ENCODE results near the gene PPP2R2C. TPM values are rescaled to one million over a fixed set of nuclear protein-coding genes. Genes with fewer than 3 reads are reported as not detected.

Gene PPP2R2C
- total RNA-seq, 2 experiments from 2014 or later: not detected

DNA sequence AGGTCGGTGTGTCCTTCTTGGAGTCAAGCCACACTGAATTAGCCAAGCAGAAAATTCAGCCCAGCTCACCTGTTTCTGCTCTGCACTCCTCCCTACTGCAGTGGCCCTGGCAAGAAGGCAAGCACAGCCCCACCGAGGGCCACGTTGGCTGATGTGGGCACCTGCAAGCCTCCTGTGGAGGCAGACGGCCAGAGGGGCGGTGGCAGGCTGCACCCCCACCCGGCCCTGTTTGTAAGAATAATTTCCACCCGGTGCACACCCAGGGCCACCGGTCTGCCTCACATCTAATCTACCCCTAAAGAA, 18.8 kb downstream of the PPP2R2C start:
- ChIA-PET CTCF (no interaction called here), POLR2A (no interaction called here)
- no peaks in the 10 kb centered on the region for H3K4me1 Mint-ChIP-seq
- no peak for DNase-seq
- no peaks in the 10 kb centered on the region for H3K9me3 Mint-ChIP-seq
- no peak overlapping the region for H3K27ac Mint-ChIP-seq
- no peaks in the 10 kb centered on the region for H3K36me3 Mint-ChIP-seq (ENCODE audit: low read depth)
- H3K4me3 Mint-ChIP-seq: no peak overlapping the region
- peaks cover 9% of the 10 kb centered on the region for H3K27me3 Mint-ChIP-seq

DNA sequence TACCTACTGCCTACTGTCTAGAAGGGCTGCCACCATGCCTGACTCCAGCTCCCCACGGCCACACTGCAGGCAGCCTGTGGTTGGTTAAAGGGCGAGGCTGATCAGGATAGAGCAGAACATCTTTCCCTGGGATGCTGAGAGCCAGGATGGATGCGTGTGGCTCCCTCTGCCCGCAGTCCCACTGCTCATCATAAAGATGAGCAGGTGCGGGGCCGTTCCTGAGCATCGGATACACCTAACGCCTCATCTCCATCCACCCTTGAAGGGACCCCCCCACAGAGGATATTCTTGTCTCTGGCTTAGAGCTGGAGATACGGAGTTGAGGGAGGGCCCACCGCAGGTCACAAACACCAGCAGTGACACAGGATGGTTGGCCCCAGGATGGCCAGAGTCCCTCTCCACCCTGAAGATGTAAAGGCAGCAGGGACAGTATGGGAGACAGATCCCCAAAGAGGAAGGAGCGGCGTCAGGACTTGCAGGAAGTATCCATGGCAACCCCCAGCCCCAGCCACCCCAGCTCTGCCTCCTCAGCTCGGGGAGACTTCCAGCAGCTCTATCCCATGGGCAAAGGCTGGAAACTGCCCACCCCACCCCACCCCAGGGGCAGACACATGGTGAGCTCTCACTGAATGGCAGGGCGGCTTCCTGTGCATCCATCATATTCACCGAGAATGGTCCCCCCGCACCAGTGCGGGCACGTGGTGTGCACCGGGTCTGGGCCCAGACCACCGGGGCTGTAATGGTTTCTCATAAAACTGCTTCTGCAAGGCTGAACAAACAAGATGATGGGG, 19.3 kb downstream of the PPP2R2C start:
- Mint-ChIP-seq H3K4me3 (no peak overlapping the region), H3K36me3 (ENCODE audit: low read depth) (no peaks in the 10 kb centered on the region), H3K9me3 (no peaks in the 10 kb centered on the region), H3K4me1 (no peaks in the 10 kb centered on the region), H3K27ac (no peak overlapping the region), H3K27me3 (peaks cover 5% of the 10 kb centered on the region)
- DNase-seq: no peak
- POLR2A ChIA-PET: no interaction called here
- CTCF ChIA-PET: no interaction called here

DNA sequence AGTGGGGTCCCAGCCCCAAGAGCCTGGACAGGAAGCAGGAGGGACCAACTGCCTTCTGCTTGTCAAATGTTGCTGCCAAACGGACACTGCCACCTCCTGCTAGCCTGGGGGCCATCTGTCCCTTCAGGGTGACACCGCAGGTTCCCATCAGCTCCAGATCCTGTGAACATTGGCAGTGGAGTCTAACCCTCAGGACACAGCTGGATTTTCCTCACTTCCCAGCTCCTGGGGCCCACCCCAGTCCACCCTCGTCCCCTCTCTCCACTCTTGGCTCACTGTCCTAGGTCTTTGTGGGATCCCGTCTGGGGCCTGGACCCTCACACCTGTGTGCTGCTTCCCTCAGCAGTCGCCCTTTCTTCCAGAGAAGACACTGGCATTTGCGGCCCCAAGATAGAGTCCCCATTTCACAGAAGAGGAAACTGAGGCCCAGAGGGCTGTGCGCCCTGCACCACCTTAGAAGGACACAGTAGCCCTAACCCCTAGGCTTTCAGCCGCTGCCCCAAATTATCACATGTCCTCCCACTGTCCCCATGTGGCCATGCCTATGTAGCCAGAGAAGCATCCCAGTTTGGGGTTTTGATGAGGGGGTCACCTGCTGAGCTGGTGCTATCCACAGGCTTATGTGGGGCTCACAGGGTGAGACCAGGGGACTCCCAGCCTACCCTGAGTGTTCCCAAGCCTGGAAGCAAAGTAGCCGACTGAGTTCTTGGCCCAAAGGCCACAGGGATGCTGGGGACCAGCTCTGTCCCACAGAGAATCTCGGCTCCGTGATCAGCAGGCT, 20.1 kb downstream of the PPP2R2C start:
- POLR2A ChIA-PET: no interaction called here
- Mint-ChIP-seq H3K4me3 (no peak overlapping the region), H3K36me3 (ENCODE audit: low read depth) (no peaks in the 10 kb centered on the region), H3K9me3 (no peaks in the 10 kb centered on the region), H3K4me1 (peaks cover 2% of the 10 kb centered on the region), H3K27me3 (peaks cover 1% of the 10 kb centered on the region), H3K27ac (no peak overlapping the region)
- CTCF ChIA-PET: no interaction called here
- DNase-seq: no peak

DNA sequence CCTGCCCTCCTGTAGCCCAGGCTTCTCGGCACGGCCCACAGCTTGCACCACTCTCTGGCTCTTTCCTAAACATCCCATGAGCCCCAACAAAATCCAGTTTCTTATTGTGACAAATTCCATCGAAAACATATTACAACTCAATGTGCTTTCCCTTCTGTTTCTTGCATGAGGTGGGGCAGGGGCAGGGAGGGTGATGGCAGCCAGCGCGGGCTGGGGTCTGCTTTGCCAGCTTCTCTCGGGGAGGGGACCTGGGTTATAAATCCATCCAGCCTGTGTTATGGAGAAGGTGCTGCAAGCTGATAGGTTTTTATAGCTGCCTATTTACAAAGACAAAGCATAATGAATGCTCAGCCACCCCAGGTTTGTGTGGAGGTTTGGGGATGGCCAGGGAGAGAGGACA, 21.1 kb downstream of the PPP2R2C start:
- Mint-ChIP-seq H3K27ac (no peak overlapping the region), H3K9me3 (no peaks in the 10 kb centered on the region), H3K4me3 (no peak overlapping the region), H3K36me3 (ENCODE audit: low read depth) (no peaks in the 10 kb centered on the region), H3K4me1 (peaks cover 5% of the 10 kb centered on the region), H3K27me3 (peaks cover 1% of the 10 kb centered on the region)
- DNase-seq: no peak
- POLR2A ChIA-PET: no interaction called here
- CTCF ChIA-PET: no interaction called here

DNA sequence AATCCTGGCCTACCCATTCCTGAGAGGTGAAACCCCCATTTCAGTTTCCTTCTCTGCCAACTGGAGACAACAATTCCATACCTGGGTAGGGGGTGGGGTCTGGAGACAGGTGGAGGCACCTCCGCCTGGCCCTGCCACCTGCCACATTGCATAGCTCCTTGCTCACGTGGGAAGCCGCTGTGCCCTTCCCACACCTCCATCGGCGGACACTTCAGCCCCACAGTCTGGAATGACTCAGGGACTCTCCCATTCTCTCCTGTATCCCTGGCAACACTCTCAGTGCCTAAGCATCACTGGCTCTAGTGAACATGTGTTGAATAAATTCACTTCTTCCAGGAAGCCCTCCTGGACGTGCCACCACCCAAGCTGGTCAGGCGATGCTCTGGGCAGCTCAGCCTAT, 21.7 kb downstream of the PPP2R2C start:
- Mint-ChIP-seq H3K27me3 (peaks cover 5% of the 10 kb centered on the region), H3K4me1 (peaks cover 7% of the 10 kb centered on the region), H3K9me3 (no peaks in the 10 kb centered on the region), H3K4me3 (no peak overlapping the region), H3K36me3 (ENCODE audit: low read depth) (no peaks in the 10 kb centered on the region), H3K27ac (no peak overlapping the region)
- ChIA-PET CTCF (no interaction called here), POLR2A (no interaction called here)
- no peak for DNase-seq

DNA sequence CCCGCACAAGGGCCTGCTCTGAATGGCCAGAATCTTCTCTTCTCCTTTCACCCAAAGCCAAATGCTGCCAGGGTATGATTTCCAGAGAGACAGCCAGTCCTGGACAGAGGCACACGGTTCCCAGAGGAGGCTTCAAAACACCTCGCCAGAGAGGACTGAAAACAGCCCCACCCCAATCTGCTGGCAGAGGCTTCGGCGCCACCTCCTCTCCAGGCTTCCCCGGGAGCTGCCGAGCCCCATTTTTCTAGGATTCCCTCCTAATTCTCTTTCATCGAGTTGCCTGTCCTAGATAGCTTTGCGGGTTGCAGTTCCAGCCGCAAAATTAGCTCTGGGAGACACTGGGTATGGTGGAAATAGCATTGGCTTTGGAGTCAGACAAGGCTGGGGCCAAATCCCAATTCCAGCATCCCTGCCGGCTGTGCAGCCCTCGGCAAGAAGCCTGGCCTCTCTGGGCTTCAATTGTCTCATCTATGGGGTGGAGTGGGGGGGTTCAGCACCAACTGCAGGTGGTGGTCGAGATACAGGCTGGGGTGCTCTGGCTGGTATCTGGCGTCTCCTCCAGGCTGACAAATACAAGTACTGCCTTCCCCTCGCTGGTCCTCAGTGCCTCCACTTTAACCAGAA, 22.6 kb downstream of the PPP2R2C start:
- POLR2A ChIA-PET: no interaction called here
- no peak for DNase-seq
- no peak overlapping the region for H3K4me3 Mint-ChIP-seq
- no peak overlapping the region for H3K27ac Mint-ChIP-seq
- peaks cover 4% of the 10 kb centered on the region for H3K27me3 Mint-ChIP-seq
- CTCF ChIA-PET: no interaction called here
- H3K36me3 Mint-ChIP-seq (ENCODE audit: low read depth): no peaks in the 10 kb centered on the region
- no peaks in the 10 kb centered on the region for H3K9me3 Mint-ChIP-seq
- H3K4me1 Mint-ChIP-seq: peaks cover 10% of the 10 kb centered on the region

DNA sequence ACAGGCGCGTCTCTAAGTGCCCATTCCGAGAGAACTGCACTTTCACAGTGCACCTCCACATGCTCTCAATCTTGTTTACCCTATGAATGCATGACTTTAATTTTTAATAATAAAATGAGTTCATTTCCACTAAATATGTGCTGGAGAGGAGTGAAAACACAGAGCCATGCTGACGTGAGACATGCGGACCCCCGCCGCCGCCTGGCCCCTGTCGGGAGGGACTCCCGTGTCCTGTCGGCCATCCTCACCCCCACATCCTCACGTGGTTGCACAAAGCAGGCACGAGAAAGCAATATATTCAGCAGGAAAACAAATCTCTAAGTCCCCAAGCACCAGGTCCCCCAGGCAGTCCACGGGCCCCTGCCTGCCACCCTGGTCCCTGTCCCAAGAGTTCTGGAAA, 23.1 kb downstream of the PPP2R2C start:
- Mint-ChIP-seq H3K9me3 (no peaks in the 10 kb centered on the region), H3K27me3 (peaks cover 4% of the 10 kb centered on the region), H3K4me3 (no peak overlapping the region), H3K36me3 (ENCODE audit: low read depth) (no peaks in the 10 kb centered on the region), H3K27ac (no peak overlapping the region), H3K4me1 (peaks cover 13% of the 10 kb centered on the region)
- CTCF ChIA-PET: no interaction called here
- POLR2A ChIA-PET: no interaction called here
- no peak for DNase-seq

DNA sequence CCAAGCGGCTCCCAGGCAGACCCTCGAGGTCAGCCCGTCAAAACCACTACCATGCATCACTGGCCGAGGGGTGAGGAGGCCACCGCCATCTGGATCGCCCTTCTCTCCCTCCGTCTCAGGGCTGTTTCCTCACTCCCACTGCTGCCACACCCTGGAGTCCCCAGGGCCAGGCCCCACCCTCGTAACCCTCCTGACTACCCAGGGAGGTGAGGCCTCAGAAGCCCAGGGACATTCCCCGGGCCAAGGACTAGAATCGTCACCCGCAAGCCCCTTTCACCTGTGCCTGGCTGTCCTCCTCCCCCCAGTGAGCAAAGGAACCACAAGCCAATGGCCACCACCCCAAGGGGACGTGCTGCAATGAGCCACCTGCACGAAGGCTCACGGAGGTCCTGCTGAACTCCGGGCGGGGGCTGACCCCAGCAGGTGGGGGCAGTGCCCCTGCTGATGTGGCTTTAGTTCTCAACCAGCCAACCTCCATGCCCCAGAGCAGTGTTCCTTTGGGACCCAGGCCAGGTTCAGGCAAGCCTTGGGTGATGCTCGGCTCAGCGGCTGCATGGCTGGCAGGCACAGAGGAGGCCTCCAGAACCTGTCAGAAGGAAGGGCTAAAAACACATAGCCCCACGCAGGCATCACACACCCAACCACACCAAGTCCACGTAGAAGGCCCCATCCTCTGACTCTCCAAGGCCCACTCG, 23.8 kb downstream of the PPP2R2C start:
- Mint-ChIP-seq H3K9me3 (no peaks in the 10 kb centered on the region), H3K4me1 (peaks cover 19% of the 10 kb centered on the region), H3K36me3 (ENCODE audit: low read depth) (no peaks in the 10 kb centered on the region), H3K4me3 (no peak overlapping the region), H3K27ac (no peak overlapping the region), H3K27me3 (peaks cover 4% of the 10 kb centered on the region)
- CTCF ChIA-PET: no interaction called here
- no peak for DNase-seq
- POLR2A ChIA-PET: no interaction called here

DNA sequence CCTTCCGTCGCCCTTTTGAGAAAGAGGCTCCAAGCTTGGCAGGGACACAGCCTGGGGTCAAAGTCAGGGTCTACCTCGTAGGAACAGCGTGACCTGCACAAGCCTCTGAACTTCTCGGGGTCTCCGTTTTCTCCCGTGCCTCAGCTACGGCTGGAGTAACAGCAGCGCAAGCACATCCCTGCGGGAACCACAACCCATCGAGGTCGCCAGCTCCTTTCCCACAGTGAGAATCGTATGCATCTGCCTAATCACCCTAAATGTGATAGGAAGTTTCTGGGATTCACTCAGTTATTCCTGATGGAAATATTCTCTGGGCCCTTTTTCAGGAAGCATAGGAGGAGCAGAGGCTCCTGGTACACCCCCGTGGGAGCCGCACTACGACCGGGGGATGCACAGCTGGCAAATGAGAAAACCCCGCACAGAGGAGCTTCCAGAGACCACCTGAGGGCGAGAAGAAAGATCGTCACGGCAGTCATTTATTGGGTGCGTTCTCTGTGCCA, 24.7 kb downstream of the PPP2R2C start:
- CTCF ChIA-PET: no interaction called here
- Mint-ChIP-seq H3K36me3 (ENCODE audit: low read depth) (no peaks in the 10 kb centered on the region), H3K9me3 (no peaks in the 10 kb centered on the region), H3K27me3 (peaks cover 4% of the 10 kb centered on the region), H3K27ac (no peak overlapping the region), H3K4me1 (peaks cover 28% of the 10 kb centered on the region), H3K4me3 (no peak overlapping the region)
- DNase-seq: no peak
- POLR2A ChIA-PET: no interaction called here

DNA sequence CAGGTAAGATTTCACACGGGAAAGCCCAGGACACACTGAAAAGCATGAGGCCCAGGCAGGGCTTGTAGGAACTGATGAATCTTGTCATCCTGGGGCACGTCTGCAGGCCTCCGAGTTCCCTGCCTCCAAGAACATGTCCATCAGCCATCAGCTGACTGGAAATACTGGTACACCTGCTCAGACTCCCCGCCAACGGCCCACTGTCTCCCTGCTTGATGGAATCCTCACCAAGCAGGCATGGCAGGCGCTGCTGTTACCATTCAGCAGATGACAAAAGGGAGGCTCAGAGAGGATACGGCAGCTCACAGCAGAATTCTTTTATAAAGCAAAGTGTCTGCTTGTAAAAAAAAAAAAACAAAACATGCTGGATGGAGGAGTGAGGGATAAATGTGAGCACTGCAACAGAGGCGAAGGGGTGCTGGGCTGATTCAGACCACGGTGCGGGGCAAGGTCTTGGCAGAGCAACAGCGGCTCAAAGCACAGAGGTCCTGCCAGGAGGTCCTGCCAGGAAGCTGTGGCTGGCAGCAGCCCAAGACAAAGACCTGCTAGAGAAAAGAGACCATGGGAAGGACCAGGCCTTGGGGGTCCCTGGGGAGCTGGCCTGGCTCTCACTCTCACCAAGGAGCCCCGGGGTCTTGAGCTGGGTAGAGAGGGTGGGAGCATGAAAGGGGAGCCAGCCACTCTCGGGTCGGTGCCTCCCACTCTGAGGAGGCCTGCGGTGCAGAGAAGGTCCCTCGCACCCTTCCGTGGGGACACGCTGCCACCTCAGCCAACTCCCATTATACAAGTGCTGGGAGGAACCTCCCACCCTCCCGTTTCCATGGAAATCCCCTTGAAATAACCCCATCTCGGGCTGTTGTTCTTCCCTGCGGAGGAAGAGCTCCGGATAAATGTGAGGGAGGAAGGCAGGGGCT, 25.6 kb downstream of the PPP2R2C start:
- Mint-ChIP-seq H3K9me3 (no peaks in the 10 kb centered on the region), H3K36me3 (ENCODE audit: low read depth) (no peaks in the 10 kb centered on the region), H3K4me1 (peaks cover 28% of the 10 kb centered on the region), H3K4me3 (no peak overlapping the region), H3K27ac (no peak overlapping the region), H3K27me3 (peaks cover 4% of the 10 kb centered on the region)
- no peak for DNase-seq
- CTCF ChIA-PET: no interaction called here
- POLR2A ChIA-PET: no interaction called here

DNA sequence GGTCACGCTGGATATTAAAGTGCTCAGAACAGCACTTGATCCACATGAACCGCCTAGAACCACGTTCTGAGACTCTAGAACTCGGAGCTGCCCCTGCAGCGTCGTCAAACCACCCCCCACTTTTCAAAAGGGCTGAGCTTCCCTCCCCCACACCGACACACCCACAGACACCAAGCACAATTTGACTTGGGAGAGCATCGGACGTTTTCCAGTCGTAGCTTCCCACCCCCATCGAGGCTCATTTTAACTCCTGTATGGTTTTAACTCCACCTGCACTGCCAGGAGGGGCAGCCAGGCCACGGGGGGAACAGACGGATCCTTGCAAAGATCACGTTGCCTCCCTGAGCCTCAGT, 26.3 kb downstream of the PPP2R2C start:
- no peak for DNase-seq
- CTCF ChIA-PET: no interaction called here
- peaks cover 28% of the 10 kb centered on the region for H3K4me1 Mint-ChIP-seq
- no peaks in the 10 kb centered on the region for H3K36me3 Mint-ChIP-seq (ENCODE audit: low read depth)
- no peak overlapping the region for H3K27ac Mint-ChIP-seq
- no peak overlapping the region for H3K4me3 Mint-ChIP-seq
- no peaks in the 10 kb centered on the region for H3K9me3 Mint-ChIP-seq
- POLR2A ChIA-PET: no interaction called here
- peaks cover 7% of the 10 kb centered on the region for H3K27me3 Mint-ChIP-seq

DNA sequence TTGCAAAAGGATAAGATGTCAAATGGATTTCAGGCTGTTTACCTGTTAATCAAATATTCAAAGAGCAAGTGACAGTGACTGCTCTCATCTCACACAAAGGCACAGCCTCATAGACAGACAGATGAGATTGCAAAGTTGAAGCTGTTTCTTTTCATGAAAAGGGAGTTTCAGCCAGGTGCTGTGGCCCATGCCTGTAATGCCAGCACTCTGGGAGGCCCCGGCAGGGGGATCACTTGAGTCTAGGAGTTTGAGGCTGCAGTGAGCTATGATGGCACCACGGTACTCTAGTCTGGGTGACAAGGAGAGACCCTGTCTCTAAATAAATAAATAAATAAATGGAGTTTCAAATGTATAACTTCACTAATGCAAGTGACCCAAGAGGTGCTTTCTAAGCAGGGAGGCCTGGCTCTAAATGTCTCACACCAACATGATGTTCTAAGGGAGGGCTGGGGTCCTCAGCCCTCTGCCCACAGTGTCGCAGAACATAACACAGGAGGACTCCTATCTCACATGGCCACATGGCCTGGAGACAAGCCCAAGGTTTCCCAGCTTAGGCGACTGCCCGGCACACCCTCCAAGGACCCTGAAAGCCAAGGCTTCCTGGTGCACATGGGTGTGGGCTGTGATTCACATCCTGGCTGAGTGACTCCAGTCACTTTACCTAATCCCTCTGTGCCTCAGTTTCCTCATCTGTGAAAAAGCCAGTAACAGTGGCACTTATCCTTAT, 26.8 kb downstream of the PPP2R2C start:
- Mint-ChIP-seq H3K36me3 (ENCODE audit: low read depth) (no peaks in the 10 kb centered on the region), H3K9me3 (no peaks in the 10 kb centered on the region), H3K4me1 (peaks cover 28% of the 10 kb centered on the region), H3K27ac (no peak overlapping the region), H3K4me3 (no peak overlapping the region), H3K27me3 (peaks cover 8% of the 10 kb centered on the region)
- no peak for DNase-seq
- ChIA-PET CTCF (no interaction called here), POLR2A (no interaction called here)

Measured in activated CD4-positive, alpha-beta memory T cell treated with anti-CD3 and anti-CD28 coated beads, Interleukin-2, amount 10 ng/mL, durations not matched to agents 7 days and 5 days (primary cell).